ENCODE data around the gene KRT20.

- TF ChIP-seq ZBTB21 (CRISPR knock-in tag; IDR thresholded peaks at IDR 0.05) = no peak
- TF ChIP-seq ZNF746 (CRISPR knock-in tag; IDR thresholded peaks at IDR 0.05) = no peak
- TF ChIP-seq EP300 (IDR thresholded peaks at IDR 0.05; ENCODE audit: low read depth in 2 of 2, low read length in 2 of 2) = no peak
- no peak for TF ChIP-seq EP300 (CRISPR knock-in tag; IDR thresholded peaks at IDR 0.05; ENCODE audit: borderline replicate concordance)
- TF ChIP-seq MLXIP (CRISPR knock-in tag; IDR thresholded peaks at IDR 0.05; ENCODE audit: borderline replicate concordance) = no peak
- no peak for TF ChIP-seq CTCF (CRISPR knock-in tag; IDR thresholded peaks at IDR 0.05)
- TF ChIP-seq ZBTB10 (CRISPR knock-in tag; IDR thresholded peaks at IDR 0.05; ENCODE audit: borderline replicate concordance) = no peak
- no peak for TF ChIP-seq TCF12 (IDR thresholded peaks at IDR 0.05)
- TF ChIP-seq TCF12 (CRISPR knock-in tag; IDR thresholded peaks at IDR 0.05) = no peak
- no peak for TF ChIP-seq POLR2A (IDR thresholded peaks at IDR 0.05; ENCODE audit: insufficient read depth in 1 of 2, low read depth in 2 of 2, low read length in 2 of 2)
- no peak for TF ChIP-seq ZNF484 (CRISPR knock-in tag; IDR thresholded peaks at IDR 0.05; ENCODE audit: borderline replicate concordance, low read depth)
- TF ChIP-seq ZNF615 (CRISPR knock-in tag; IDR thresholded peaks at IDR 0.05; ENCODE audit: borderline replicate concordance) = no peak
- TF ChIP-seq ZNF318 (CRISPR knock-in tag; IDR thresholded peaks at IDR 0.05) = no peak
These were observed 27.5 kb downstream of the KRT20 start for GRCh38 chr17:40857535-40857934.

All from HepG2 (cell line).